Fibroblast of mammary gland (primary cell): Measurements from ENCODE around the gene CELSR3.

Source experiments
- DNase-seq: peaks from one replicate; pipeline ENCODE4 v3.0.0-alpha.2; 2010; ENCODE audit warnings: low read depth
- H3K4me3 ChIP-seq: 2 replicates; pipeline ENCODE4 v1.5.1; 2011; ENCODE audit warnings: low read depth, mild to moderate bottlenecking, low read length, moderate library complexity; ENCODE audit not compliant: control insufficient read depth
- CTCF ChIP-seq: conservative IDR thresholded peaks from 2 replicates; pipeline ENCODE4 v1.5.1; 2011; ENCODE audit warnings: low read depth, low read length, inconsistent platforms; ENCODE audit not compliant: control insufficient read depth, insufficient read depth

CELSR3 gene

GRCh38 chr3:48682786-48683185 is 20.1 kb upstream of the CELSR3 start:
- TF ChIP-seq CTCF, result no peak
- no peak for DNase-seq
- no peak overlapping the region for H3K4me3 ChIP-seq

DNA sequence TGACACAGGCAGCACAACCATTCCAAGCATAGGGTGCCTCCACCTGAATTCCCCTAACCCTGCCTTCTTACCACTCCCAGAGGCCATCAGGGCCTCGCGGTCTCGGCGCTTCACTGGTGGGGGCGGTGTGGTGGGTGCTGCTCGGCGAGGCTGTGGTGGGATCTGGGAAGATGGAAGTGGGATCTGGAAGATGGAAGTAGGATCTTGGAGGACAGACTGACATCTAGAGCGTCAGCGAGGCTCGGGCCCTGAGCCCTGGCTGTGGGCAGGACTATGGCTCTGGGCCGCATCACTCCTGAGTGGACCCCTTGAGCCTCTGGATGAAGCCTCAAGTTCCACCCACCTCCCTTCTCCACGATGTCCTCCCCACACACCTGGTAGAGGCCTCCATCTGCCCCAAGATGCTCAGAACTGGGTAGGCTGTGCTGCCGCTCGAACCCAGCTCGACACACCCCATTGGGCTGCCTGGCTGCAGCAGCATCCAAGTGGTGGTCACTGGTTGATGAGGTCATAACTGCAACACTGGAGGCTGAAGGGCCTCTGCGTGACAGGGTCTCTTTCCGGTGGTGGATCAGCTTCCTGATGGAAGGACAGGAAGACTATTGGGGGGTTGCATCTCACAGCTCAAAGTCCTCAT is 19.4 kb upstream of the CELSR3 start:
- DNase-seq, result no peak
- TF ChIP-seq CTCF, result no peak
- H3K4me3 ChIP-seq, result no peak overlapping the region

GRCh38 chr3:48681541-48681880 is 18.8 kb upstream of the CELSR3 start:
- H3K4me3 ChIP-seq, result no peak overlapping the region
- TF ChIP-seq CTCF, result no peak
- DNase-seq, result no peak

DNA sequence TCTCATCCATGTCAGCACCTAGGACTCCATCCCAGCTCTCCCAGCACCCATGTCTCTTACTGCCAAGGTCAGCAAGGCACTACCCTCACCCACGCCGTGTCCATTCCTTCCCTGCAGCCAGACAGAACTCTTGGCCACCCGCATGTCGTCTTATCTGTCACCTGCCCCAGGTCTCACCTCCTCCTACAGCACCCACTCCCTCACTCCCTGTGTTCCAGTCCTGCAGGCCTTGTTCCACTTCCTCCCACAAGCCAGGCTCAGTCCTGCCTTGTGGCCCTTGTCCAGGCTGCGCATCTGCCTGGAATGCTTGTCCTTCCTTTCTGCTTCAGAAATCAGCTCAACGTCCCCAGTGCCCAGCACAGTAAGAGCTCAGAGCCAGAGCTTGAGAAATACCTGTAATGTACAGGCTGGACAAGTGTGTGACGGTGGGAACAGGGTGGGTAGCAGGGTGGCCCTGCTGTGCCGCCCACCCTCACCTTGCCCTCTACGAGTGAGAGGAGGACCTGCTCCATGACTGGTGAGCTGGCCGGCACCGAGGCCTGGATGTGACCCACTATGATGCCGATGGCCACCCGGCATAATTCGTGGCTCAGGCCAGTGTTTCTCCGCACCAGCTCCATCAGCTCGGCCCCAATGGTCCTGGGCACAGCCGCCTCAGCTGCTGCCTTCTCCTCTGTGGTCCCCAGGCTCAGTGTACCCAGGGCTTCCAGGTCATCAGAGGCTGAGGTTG is 18.3 kb upstream of the CELSR3 start:
- no peak for DNase-seq
- H3K4me3 ChIP-seq, result no peak overlapping the region
- no peak for TF ChIP-seq CTCF

DNA sequence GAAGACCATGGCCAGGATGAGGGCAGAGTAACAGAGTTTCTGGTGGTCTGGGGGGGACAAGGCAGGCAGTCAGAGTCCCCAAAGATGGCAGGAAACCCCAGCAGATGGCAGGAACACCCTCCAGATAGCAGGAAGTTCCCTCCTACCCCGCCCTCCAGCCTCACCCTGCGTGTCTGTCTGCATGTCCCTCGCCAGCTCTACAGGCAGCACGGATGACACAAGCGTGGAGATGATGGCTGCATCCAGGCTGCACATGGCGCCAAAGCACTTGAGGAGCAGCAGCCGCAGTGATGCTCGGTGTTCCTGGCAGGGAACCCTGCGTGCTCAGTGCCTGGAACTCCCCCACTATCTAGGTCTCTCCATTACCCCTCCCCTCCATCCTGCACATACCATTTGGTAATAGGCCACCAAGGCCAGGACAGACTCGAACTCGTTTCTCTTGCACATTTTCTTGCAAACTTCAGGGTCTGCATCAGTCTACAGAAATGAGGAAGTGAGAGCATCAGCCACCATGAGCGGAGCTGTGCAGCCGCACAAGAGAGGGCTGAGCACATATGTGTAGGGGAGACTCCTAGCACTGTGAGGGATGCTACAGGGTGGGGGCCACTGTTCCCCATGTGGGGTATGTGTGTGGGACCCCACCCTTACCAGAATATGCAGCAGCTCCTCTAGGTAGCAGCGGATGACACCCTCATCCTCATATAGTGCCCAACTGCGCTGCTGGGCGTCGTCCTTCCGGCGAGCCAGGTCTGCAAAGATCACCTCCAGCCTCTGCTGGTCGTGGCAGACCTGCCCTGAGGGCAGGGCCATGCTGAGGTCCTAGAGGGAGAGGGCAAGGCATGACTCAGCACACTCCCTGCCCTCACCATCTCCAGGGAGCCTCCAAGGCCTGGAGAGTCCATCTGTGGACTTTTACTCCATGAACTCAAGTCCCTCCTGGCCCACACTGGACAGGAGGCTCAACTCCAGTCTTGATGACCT is 17.0 kb upstream of the CELSR3 start:
- no peak for TF ChIP-seq CTCF
- DNase-seq, result no peak
- no peak overlapping the region for H3K4me3 ChIP-seq

DNA sequence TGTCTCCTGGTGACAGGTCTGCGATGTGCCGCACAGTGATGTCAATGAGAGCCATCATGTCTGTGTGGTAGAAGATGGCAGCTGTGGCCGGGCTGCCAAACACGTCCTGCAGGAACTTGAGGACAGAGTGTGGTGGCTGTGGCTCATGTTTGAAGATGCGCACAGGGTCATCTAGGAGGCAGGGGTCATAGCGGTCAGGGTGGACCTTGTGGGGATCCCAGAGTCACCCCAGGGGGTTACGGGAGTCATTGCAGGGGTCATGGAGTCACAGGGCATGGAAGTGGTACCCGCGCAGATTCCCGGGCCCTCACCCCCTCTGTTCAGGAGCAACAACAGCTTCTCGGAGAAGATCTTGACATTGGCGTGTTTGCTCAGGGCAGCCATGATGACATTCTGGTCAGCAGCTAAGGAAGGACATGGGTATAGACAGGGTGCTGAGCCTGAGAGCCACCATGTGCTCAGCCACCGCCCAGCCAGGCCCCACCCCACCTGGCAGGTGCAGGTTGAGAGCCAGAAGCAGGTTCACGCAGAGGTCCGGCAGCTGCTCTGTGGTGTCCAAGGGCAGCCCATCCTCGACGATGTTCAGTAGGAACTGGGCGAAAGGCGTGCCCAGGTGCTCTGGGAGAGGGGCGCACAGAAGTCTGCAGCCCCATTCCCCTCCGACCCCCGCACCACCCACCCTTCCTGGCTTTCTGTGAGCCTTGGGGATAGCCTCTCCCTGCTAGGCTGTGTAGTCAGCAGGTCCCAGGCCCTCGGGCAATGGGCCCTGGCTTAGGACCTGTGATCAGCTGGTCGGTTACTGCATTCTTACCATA is 16.1 kb upstream of the CELSR3 start:
- no peak for TF ChIP-seq CTCF
- DNase-seq, result no peak
- H3K4me3 ChIP-seq, result no peak overlapping the region
